ENCODE data around the gene KIF26B.

GRCh38 chr1:245172829-245173228 is 18.0 kb downstream of the KIF26B start:
- no peak for TF ChIP-seq ZNF274 (IDR thresholded peaks at IDR 0.05; ENCODE audit: low read depth, low read length)
- TF ChIP-seq YY1 (IDR thresholded peaks at IDR 0.05; ENCODE audit: insufficient read depth, insufficient read length) = no peak

Measured in NT2/D1 (cell line).